HUES6 (cell line): ENCODE data around the gene RIN3.

Experiments
- H3K27ac ChIP-seq: 2 replicates; pipeline ENCODE4 v1.7.0; 2013; ENCODE audit warnings: low read depth, mild to moderate bottlenecking, low read length, inconsistent platforms
- H3K27me3 ChIP-seq: 2 replicates; pipeline ENCODE4 v1.6.1; 2013; ENCODE audit warnings: low read length; ENCODE audit not compliant: control insufficient read depth, insufficient read depth
- H3K36me3 ChIP-seq: 2 replicates; pipeline ENCODE4 v1.6.1; 2013; ENCODE audit warnings: low read length; ENCODE audit not compliant: control insufficient read depth, insufficient read depth
- H3K4me1 ChIP-seq: 2 replicates; pipeline ENCODE4 v1.6.1; 2013; ENCODE audit warnings: low read length; ENCODE audit not compliant: control insufficient read depth, insufficient read depth
- H3K4me3 ChIP-seq: 2 replicates; pipeline ENCODE4 v1.5.1; 2013; ENCODE audit warnings: low read depth, low read length
- H3K9ac ChIP-seq: one replicate; pipeline ENCODE4 v1.6.1; 2013; ENCODE audit warnings: mild to moderate bottlenecking, low read length
- H3K9me3 ChIP-seq: 2 replicates; pipeline ENCODE4 v1.6.1; 2013; ENCODE audit warnings: low read depth, low read length; ENCODE audit not compliant: control insufficient read depth, insufficient read depth

RIN3 gene

GRCh38 chr14:92692822-92693226 is 179.2 kb downstream of the RIN3 start:
- no peak overlapping the region for H3K4me3 ChIP-seq
- no peak overlapping the region for H3K27ac ChIP-seq
- no peaks in the 10 kb centered on the region for H3K36me3 ChIP-seq
- H3K9ac ChIP-seq = no peak overlapping the region
- no peaks in the 10 kb centered on the region for H3K9me3 ChIP-seq
- no peaks in the 10 kb centered on the region for H3K4me1 ChIP-seq
- peaks cover 19% of the 10 kb centered on the region for H3K27me3 ChIP-seq

GRCh38 chr14:92693998-92694795 is 180.6 kb downstream of the RIN3 start:
- no peaks in the 10 kb centered on the region for H3K36me3 ChIP-seq
- H3K9me3 ChIP-seq = no peaks in the 10 kb centered on the region
- peaks cover 7% of the 10 kb centered on the region; the same call in 1 of the 2 replicates for H3K27me3 ChIP-seq
- no peak overlapping the region for H3K9ac ChIP-seq
- H3K4me1 ChIP-seq = no peaks in the 10 kb centered on the region
- no peak overlapping the region for H3K27ac ChIP-seq
- no peak overlapping the region for H3K4me3 ChIP-seq

GRCh38 chr14:92694807-92695206 is 181.2 kb downstream of the RIN3 start:
- Histone ChIP-seq H3K9ac (no peak overlapping the region), H3K27ac (no peak overlapping the region), H3K27me3 (peaks cover 7% of the 10 kb centered on the region; the same call in 1 of the 2 replicates), H3K9me3 (no peaks in the 10 kb centered on the region), H3K4me1 (no peaks in the 10 kb centered on the region), H3K36me3 (no peaks in the 10 kb centered on the region), H3K4me3 (no peak overlapping the region)

- H3K9ac ChIP-seq = no peak overlapping the region
- H3K4me1 ChIP-seq = no peaks in the 10 kb centered on the region
- H3K27me3 ChIP-seq = peaks cover 7% of the 10 kb centered on the region; the same call in 1 of the 2 replicates
- no peak overlapping the region for H3K4me3 ChIP-seq
- H3K36me3 ChIP-seq = no peaks in the 10 kb centered on the region
- H3K27ac ChIP-seq = no peak overlapping the region
- H3K9me3 ChIP-seq = no peaks in the 10 kb centered on the region
These were observed 182.0 kb downstream of the RIN3 start for GRCh38 chr14:92695562-92695961.

- Histone ChIP-seq H3K9ac (no peak overlapping the region), H3K4me1 (no peaks in the 10 kb centered on the region), H3K36me3 (no peaks in the 10 kb centered on the region), H3K27me3 (peaks cover 7% of the 10 kb centered on the region; the same call in 1 of the 2 replicates), H3K27ac (no peak overlapping the region), H3K4me3 (no peak overlapping the region), H3K9me3 (no peaks in the 10 kb centered on the region)
These were observed 182.8 kb downstream of the RIN3 start for GRCh38 chr14:92696366-92696765.

GRCh38 chr14:92698393-92698792 is 184.8 kb downstream of the RIN3 start:
- Histone ChIP-seq H3K36me3 (peaks cover 1% of the 10 kb centered on the region), H3K9me3 (no peaks in the 10 kb centered on the region), H3K9ac (no peak overlapping the region), H3K4me3 (no peak overlapping the region), H3K27ac (no peak overlapping the region), H3K4me1 (no peaks in the 10 kb centered on the region), H3K27me3 (peaks cover 7% of the 10 kb centered on the region; the same call in 1 of the 2 replicates)

- Histone ChIP-seq H3K27ac (no peak overlapping the region), H3K27me3 (peaks cover 4% of the 10 kb centered on the region; the same call in 1 of the 2 replicates), H3K9ac (no peak overlapping the region), H3K36me3 (peaks cover 24% of the 10 kb centered on the region), H3K9me3 (no peaks in the 10 kb centered on the region), H3K4me1 (no peaks in the 10 kb centered on the region), H3K4me3 (no peak overlapping the region)
These were observed 188.2 kb downstream of the RIN3 start for GRCh38 chr14:92701826-92702225.

- H3K36me3 ChIP-seq = peaks cover 26% of the 10 kb centered on the region
- no peak overlapping the region for H3K27ac ChIP-seq
- H3K9ac ChIP-seq = no peak overlapping the region
- H3K4me3 ChIP-seq = no peak overlapping the region
- H3K4me1 ChIP-seq = no peaks in the 10 kb centered on the region
- no peaks in the 10 kb centered on the region for H3K27me3 ChIP-seq
- H3K9me3 ChIP-seq = no peaks in the 10 kb centered on the region
These were observed 188.9 kb downstream of the RIN3 start for GRCh38 chr14:92702441-92702918.

GRCh38 chr14:92703516-92703915 is 189.9 kb downstream of the RIN3 start:
- Histone ChIP-seq H3K36me3 (peaks cover 26% of the 10 kb centered on the region), H3K9me3 (no peaks in the 10 kb centered on the region), H3K4me3 (no peak overlapping the region), H3K27ac (no peak overlapping the region), H3K4me1 (no peaks in the 10 kb centered on the region), H3K27me3 (no peaks in the 10 kb centered on the region), H3K9ac (no peak overlapping the region)

- H3K4me1 ChIP-seq = peaks cover 5% of the 10 kb centered on the region; the same call in 1 of the 2 replicates
- no peaks in the 10 kb centered on the region for H3K27me3 ChIP-seq
- no peak overlapping the region for H3K27ac ChIP-seq
- H3K4me3 ChIP-seq = no peak overlapping the region
- H3K9me3 ChIP-seq = no peaks in the 10 kb centered on the region
- H3K36me3 ChIP-seq = peaks cover 26% of the 10 kb centered on the region
- H3K9ac ChIP-seq = no peak overlapping the region
These were observed 190.6 kb downstream of the RIN3 start for GRCh38 chr14:92704036-92704804.

- Histone ChIP-seq H3K27ac (no peak overlapping the region), H3K4me3 (no peak overlapping the region), H3K4me1 (peaks cover 10% of the 10 kb centered on the region; the same call in 1 of the 2 replicates), H3K9ac (no peak overlapping the region), H3K36me3 (peaks cover 32% of the 10 kb centered on the region), H3K9me3 (no peaks in the 10 kb centered on the region), H3K27me3 (no peaks in the 10 kb centered on the region)
These were observed 191.2 kb downstream of the RIN3 start for GRCh38 chr14:92704821-92705220.
